Astrocyte (in vitro differentiated cells and primary cell): ENCODE results near the gene CIAPIN1. TPM values are rescaled to one million over a fixed set of nuclear protein-coding genes. Genes with fewer than 3 reads are reported as not detected.

ENCODE experiments used
- DNase-seq: peaks from one replicate; pipeline ENCODE4 v3.0.0-alpha.2; 2010; ENCODE audit warnings: low read depth
- FAIRE-seq: peaks from 2 replicates; lab custom pipeline; 2011; peaks lifted over from hg19 to GRCh38; lab: Jason Lieb, UNC
- H2AFZ ChIP-seq: 2 replicates; pipeline ENCODE4 v1.6.0; 2012; ENCODE audit warnings: low read depth, low read length, inconsistent platforms
- H3K27ac ChIP-seq: 2 replicates; pipeline ENCODE4 v1.5.1; 2011; ENCODE audit warnings: low read depth, low read length, inconsistent platforms
- H3K27me3 ChIP-seq: 2 replicates; pipeline ENCODE4 v1.6.0; 2011; ENCODE audit warnings: low read length, inconsistent platforms; ENCODE audit not compliant: insufficient read depth
- H3K36me3 ChIP-seq: 2 replicates; pipeline ENCODE4 v1.5.1; 2011; ENCODE audit warnings: low read length, inconsistent platforms; ENCODE audit not compliant: insufficient read depth
- H3K4me1 ChIP-seq: 2 replicates; pipeline ENCODE4 v1.5.1; 2011; ENCODE audit warnings: low read length, inconsistent platforms; ENCODE audit not compliant: insufficient read depth
- H3K4me2 ChIP-seq: 2 replicates; pipeline ENCODE4 v1.6.0; 2012; ENCODE audit warnings: low read length, inconsistent platforms
- H3K4me3 ChIP-seq: 2 replicates; pipeline ENCODE4 v1.5.1; 2011; ENCODE audit warnings: low read depth, mild to moderate bottlenecking, low read length, inconsistent platforms; ENCODE audit not compliant: insufficient read depth
- H3K79me2 ChIP-seq: 2 replicates; pipeline ENCODE4 v1.6.0; 2012; ENCODE audit warnings: mild to moderate bottlenecking, low read length, inconsistent platforms; ENCODE audit not compliant: insufficient read depth
- H3K9ac ChIP-seq: 2 replicates; pipeline ENCODE4 v1.6.0; 2012; ENCODE audit warnings: mild to moderate bottlenecking, low read length, inconsistent platforms
- H3K9me3 ChIP-seq: 2 replicates; pipeline ENCODE4 v1.5.1; 2012; ENCODE audit warnings: low read depth, mild to moderate bottlenecking, low read length, inconsistent platforms; ENCODE audit not compliant: insufficient read depth
- H4K20me1 ChIP-seq: 2 replicates; pipeline ENCODE4 v1.6.0; 2012; ENCODE audit warnings: low read length, inconsistent platforms; ENCODE audit not compliant: insufficient read depth
- H3K27ac Mint-ChIP-seq: one replicate; pipeline ENCODE4 v1.8.0; 2021; ENCODE audit warnings: mild to moderate bottlenecking, mixed read lengths; ENCODE audit not compliant: unreplicated experiment
- H3K27me3 Mint-ChIP-seq: one replicate; pipeline ENCODE4 v1.8.0; 2021; ENCODE audit warnings: low read depth, mixed read lengths; ENCODE audit not compliant: unreplicated experiment
- H3K36me3 Mint-ChIP-seq: one replicate; pipeline ENCODE4 v1.8.0; 2021; ENCODE audit warnings: low read depth, mixed read lengths; ENCODE audit not compliant: unreplicated experiment
- H3K4me1 Mint-ChIP-seq: one replicate; pipeline ENCODE4 v1.8.0; 2021; ENCODE audit warnings: low read depth, mixed read lengths; ENCODE audit not compliant: unreplicated experiment
- H3K4me3 Mint-ChIP-seq: one replicate; pipeline ENCODE4 v1.8.0; 2021; ENCODE audit warnings: mild to moderate bottlenecking, moderate library complexity, mixed read lengths; ENCODE audit not compliant: unreplicated experiment
- H3K9me3 Mint-ChIP-seq: one replicate; pipeline ENCODE4 v1.8.0; 2021; ENCODE audit warnings: mild to moderate bottlenecking, mixed read lengths; ENCODE audit not compliant: unreplicated experiment
- EZH2 ChIP-seq: IDR thresholded peaks from 2 replicates; pipeline ENCODE4 v1.6.1; 2012; ENCODE audit warnings: mild to moderate bottlenecking, low read length, inconsistent platforms; ENCODE audit not compliant: insufficient read depth
- total RNA-seq: library from RNA; stranded (reverse); gene quantifications from 2 replicates; pipeline ENCODE4 v1.2.1, GENCODE V29; 2021
- TF ChIP-seq, protein P1 (sequence below): IDR thresholded peaks from 2 replicates; pipeline ENCODE4 v1.5.1; 2011; ENCODE audit warnings: low read depth, mild to moderate bottlenecking, inconsistent platforms, low read length, moderate library complexity; ENCODE audit not compliant: insufficient read depth

CIAPIN1 gene
- total RNA-seq, 1 donor from 2014 or later, result 68.9 TPM

- Mint-ChIP-seq H3K36me3 (no peaks in the 10 kb centered on the region), H3K27me3 (no peaks in the 10 kb centered on the region), H3K27ac (peak within 1 kb of the TSS; percentile 91), H3K4me1 (peaks cover 12% of the 10 kb centered on the region), H3K4me3 (peak within 1 kb of the TSS; percentile 91), H3K9me3 (no peaks in the 10 kb centered on the region)
- H3K4me2 ChIP-seq, result peak within 1 kb of the TSS; percentile 98
- H2AFZ ChIP-seq, result peak within 1 kb of the TSS; percentile 96
- H4K20me1 ChIP-seq, result peaks cover 6% of the 10 kb centered on the region
- H3K79me2 ChIP-seq, result no peaks in the 10 kb centered on the region
- no peaks in the 10 kb centered on the region for H3K27me3 ChIP-seq
- DNase-seq, result peak; percentile 52
- no peak for FAIRE-seq
- H3K27ac ChIP-seq, result no peak within 1 kb of the TSS
- TF ChIP-seq, protein P1, sequence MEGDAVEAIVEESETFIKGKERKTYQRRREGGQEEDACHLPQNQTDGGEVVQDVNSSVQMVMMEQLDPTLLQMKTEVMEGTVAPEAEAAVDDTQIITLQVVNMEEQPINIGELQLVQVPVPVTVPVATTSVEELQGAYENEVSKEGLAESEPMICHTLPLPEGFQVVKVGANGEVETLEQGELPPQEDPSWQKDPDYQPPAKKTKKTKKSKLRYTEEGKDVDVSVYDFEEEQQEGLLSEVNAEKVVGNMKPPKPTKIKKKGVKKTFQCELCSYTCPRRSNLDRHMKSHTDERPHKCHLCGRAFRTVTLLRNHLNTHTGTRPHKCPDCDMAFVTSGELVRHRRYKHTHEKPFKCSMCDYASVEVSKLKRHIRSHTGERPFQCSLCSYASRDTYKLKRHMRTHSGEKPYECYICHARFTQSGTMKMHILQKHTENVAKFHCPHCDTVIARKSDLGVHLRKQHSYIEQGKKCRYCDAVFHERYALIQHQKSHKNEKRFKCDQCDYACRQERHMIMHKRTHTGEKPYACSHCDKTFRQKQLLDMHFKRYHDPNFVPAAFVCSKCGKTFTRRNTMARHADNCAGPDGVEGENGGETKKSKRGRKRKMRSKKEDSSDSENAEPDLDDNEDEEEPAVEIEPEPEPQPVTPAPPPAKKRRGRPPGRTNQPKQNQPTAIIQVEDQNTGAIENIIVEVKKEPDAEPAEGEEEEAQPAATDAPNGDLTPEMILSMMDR, result no peak
- no peak for TF ChIP-seq EZH2
- peak within 1 kb of the TSS; percentile 60 for H3K4me3 ChIP-seq
- H3K36me3 ChIP-seq, result no peaks in the 10 kb centered on the region
- H3K4me1 ChIP-seq, result peaks cover 4% of the 10 kb centered on the region
- H3K9ac ChIP-seq, result peak within 1 kb of the TSS; percentile 79
- peaks cover 4% of the 10 kb centered on the region for H3K9me3 ChIP-seq
Measured at GRCh38 chr16:57485916-57486857, 39.0 kb upstream of the CIAPIN1 start, which contains the start of gene DOK4. Gene DOK4 (minus strand): TSS chr16:57486493. CDS start chr16:57479507, 6,986 bp downstream.

GRCh38 chr16:57485091-57485915 is 38.1 kb upstream of the CIAPIN1 start:
- Histone ChIP-seq H3K4me3 (peak overlapping the region; percentile 60), H3K9ac (peak overlapping the region; percentile 79), H4K20me1 (peaks cover 6% of the 10 kb centered on the region), H3K27ac (no peak overlapping the region), H3K4me2 (peak overlapping the region; percentile 98), H3K9me3 (peaks cover 4% of the 10 kb centered on the region), H3K4me1 (peaks cover 6% of the 10 kb centered on the region), H3K27me3 (no peaks in the 10 kb centered on the region), H3K36me3 (no peaks in the 10 kb centered on the region), H3K79me2 (no peaks in the 10 kb centered on the region), H2AFZ (peak overlapping the region; percentile 88)
- Mint-ChIP-seq H3K4me1 (peaks cover 12% of the 10 kb centered on the region), H3K36me3 (no peaks in the 10 kb centered on the region), H3K9me3 (no peaks in the 10 kb centered on the region), H3K4me3 (peak overlapping the region; percentile 91), H3K27me3 (no peaks in the 10 kb centered on the region), H3K27ac (peak overlapping the region; percentile 72)
- DNase-seq (no peak), FAIRE-seq (no peak)
- no peak for TF ChIP-seq EZH2
- TF ChIP-seq, protein P1, result no peak
